Measurements from ENCODE around the gene USP34. TPM values are rescaled to one million over a fixed set of nuclear protein-coding genes. Genes with fewer than 3 reads are reported as not detected.

Gene USP34
- total and polyA plus RNA-seq, 5 donors from 2014 or later = 16.6 to 197 (median 17.7) TPM

DNA sequence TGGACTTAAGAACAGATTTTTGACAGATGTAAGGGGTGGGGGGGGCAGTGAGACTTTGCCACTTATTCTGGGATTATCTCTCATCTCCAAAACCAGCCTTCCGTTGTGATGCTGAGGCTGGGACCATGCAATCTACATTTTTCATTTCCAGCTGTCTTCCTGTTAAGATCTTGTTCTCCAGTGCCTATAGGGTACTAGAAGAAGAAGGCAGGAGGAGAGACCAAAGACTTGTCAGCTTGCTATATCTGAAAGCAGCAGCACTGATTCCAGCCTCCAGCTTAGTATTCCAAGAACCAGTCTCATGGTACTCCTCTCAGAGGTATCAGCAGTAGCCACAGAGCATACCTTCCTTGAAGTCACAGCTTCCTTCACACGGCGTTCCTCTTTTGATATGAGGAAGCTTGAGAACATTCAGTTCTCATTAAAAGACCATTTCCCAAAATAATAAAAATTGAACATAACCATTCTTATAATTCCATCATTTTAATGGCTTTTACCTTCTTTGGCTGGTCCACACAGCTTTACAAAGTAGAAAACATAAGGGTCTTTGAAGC, 49.8 kb downstream of the USP34 start:
- H3K27ac Mint-ChIP-seq = peak overlapping the region; percentile 77 to 88 (median 88)
- Histone ChIP-seq H3K9me3 (ENCODE audit: control insufficient read depth in 2 of 2, low read length in 2 of 2) (no peaks in the 10 kb centered on the region), H3K27ac (ENCODE audit: insufficient read depth, low read length, poor library complexity, severe bottlenecking) (peak overlapping the region; percentile 24), H3K4me1 (ENCODE audit: control insufficient read depth, insufficient read depth, low read length, poor library complexity, severe bottlenecking) (peaks cover 46% of the 10 kb centered on the region), H3K36me3 (ENCODE audit: control insufficient read depth, insufficient read depth, low read length) (peaks cover 6% of the 10 kb centered on the region), H3K27me3 (ENCODE audit: control insufficient read depth, insufficient read depth, low read length) (no peaks in the 10 kb centered on the region), H3K4me3 (ENCODE audit: low read depth, low read length) (peak overlapping the region; percentile 39)
- H3K4me3 Mint-ChIP-seq = peak overlapping the region in 3 of 4 donors; percentile 51 to 75 (median 62)
- ATAC-seq (ENCODE audit: low read depth in 2 of 2) (no peak), DNase-seq (no peak)
- H3K36me3 Mint-ChIP-seq = no peaks in the 10 kb centered on the region
- peaks cover 25 to 76% (median 65%) of the 10 kb centered on the region in 4 donors for H3K4me1 Mint-ChIP-seq
- H3K9me3 Mint-ChIP-seq = no peaks in the 10 kb centered on the region
- H3K27me3 Mint-ChIP-seq = no peaks in the 10 kb centered on the region

DNA sequence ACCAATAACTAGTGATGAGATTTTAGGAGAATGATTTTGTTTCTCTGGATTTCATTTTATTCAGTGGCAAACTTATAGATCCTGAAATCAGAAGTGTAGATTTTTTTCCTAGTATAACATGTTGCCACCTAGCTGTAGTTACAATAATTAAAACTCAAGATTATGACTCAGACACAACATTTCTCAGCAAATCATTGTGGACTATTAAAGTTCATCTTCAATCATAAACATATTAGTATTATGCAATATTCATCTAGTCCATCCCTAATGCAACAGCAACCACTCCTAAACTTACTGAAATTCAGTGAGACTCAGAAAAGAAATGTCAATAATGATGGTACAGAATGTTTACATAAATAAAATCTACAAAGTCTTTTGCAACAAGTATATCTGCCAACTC, 51.3 kb downstream of the USP34 start:
- no peak for DNase-seq
- H3K9me3 Mint-ChIP-seq = no peaks in the 10 kb centered on the region
- no peaks in the 10 kb centered on the region for H3K36me3 Mint-ChIP-seq
- H3K27ac Mint-ChIP-seq = no peak overlapping the region
- Histone ChIP-seq H3K4me3 (ENCODE audit: low read depth, low read length) (no peak overlapping the region), H3K4me1 (ENCODE audit: control insufficient read depth, insufficient read depth, low read length, poor library complexity, severe bottlenecking) (peaks cover 33% of the 10 kb centered on the region), H3K9me3 (ENCODE audit: control insufficient read depth in 2 of 2, low read length in 2 of 2) (no peaks in the 10 kb centered on the region), H3K27me3 (ENCODE audit: control insufficient read depth, insufficient read depth, low read length) (no peaks in the 10 kb centered on the region), H3K36me3 (ENCODE audit: control insufficient read depth, insufficient read depth, low read length) (peaks cover 10% of the 10 kb centered on the region), H3K27ac (ENCODE audit: insufficient read depth, low read length, poor library complexity, severe bottlenecking) (peak overlapping the region; percentile 36)
- ATAC-seq (ENCODE audit: low read depth in 2 of 2) = no peak
- H3K27me3 Mint-ChIP-seq = no peaks in the 10 kb centered on the region
- H3K4me1 Mint-ChIP-seq = peaks cover 32 to 73% (median 58%) of the 10 kb centered on the region in 4 donors
- H3K4me3 Mint-ChIP-seq = peak overlapping the region in 1 of 4 donors; percentile 14

DNA sequence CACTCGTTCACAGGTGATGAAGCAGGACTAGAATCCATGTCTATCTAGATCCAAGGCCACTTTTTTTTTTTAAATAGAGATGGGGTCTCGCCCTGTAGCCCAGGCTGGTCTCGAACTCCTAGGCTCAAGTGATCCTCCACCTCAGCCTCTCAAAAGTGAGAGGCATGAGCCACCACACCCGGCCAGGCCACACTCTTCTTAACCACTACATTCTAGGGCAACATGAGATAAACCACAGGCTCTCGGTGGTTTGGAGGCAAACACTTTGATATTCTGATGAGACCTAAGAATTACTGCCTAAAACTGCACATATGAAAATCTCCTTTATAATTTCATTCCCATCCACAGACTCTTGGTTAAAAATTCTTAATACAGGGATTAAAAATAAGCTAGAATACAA, 51.8 kb downstream of the USP34 start:
- no peaks in the 10 kb centered on the region for H3K9me3 ChIP-seq (ENCODE audit: control insufficient read depth in 2 of 2, low read length in 2 of 2)
- H3K4me3 ChIP-seq (ENCODE audit: low read depth, low read length) = no peak overlapping the region
- H3K4me1 ChIP-seq (ENCODE audit: control insufficient read depth, insufficient read depth, low read length, poor library complexity, severe bottlenecking) = peaks cover 28% of the 10 kb centered on the region
- H3K27ac ChIP-seq (ENCODE audit: insufficient read depth, low read length, poor library complexity, severe bottlenecking) = peak overlapping the region; percentile 36
- Mint-ChIP-seq H3K27me3 (no peaks in the 10 kb centered on the region), H3K27ac (no peak overlapping the region), H3K4me3 (peak overlapping the region in 1 of 4 donors; percentile 38), H3K36me3 (no peaks in the 10 kb centered on the region), H3K9me3 (no peaks in the 10 kb centered on the region), H3K4me1 (peaks cover 36 to 73% (median 56%) of the 10 kb centered on the region in 4 donors)
- peaks cover 11% of the 10 kb centered on the region for H3K36me3 ChIP-seq (ENCODE audit: control insufficient read depth, insufficient read depth, low read length)
- ATAC-seq (ENCODE audit: low read depth in 2 of 2) (no peak), DNase-seq (peak in 2 of 3 donors; percentile 24 to 59)
- H3K27me3 ChIP-seq (ENCODE audit: control insufficient read depth, insufficient read depth, low read length) = no peaks in the 10 kb centered on the region

DNA sequence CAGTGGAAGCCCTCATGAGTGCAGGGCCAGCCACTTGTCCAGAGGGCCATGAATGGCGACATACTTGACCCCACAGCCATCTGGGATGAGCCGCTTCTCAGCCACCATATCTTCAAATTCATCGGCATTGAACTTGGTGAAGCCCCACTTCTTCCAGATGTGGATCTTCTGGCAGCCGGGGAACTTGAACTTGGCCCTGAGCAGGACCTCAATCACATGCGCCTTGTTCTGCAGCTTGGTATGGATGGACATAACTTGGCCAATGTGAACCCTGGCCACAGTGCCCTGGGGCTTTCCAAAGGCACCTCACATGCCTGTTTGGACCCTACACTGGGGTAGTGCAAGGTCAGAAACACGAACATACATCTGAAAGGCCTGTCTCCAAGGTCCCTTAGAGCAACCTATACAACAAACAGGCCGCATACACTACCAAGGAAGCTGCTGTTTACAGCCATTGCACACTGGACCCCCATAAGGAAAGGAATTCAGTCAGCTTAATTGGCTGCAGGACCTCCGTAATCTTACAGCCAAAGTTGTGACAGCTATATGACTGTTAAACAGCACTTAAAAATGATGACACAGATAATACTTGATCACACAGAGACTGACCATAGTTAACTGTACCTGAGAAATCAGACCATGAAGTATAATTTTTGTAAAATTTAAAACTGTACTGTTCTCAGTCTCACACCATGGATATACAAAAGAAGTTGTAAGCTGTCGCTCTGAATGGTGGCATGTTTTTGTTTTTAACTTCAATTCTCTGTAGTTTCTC, 53.8 kb downstream of the USP34 start:
- Histone ChIP-seq H3K9me3 (ENCODE audit: control insufficient read depth in 2 of 2, low read length in 2 of 2) (no peaks in the 10 kb centered on the region), H3K4me3 (ENCODE audit: low read depth, low read length) (no peak overlapping the region), H3K27me3 (ENCODE audit: control insufficient read depth, insufficient read depth, low read length) (no peaks in the 10 kb centered on the region), H3K27ac (ENCODE audit: insufficient read depth, low read length, poor library complexity, severe bottlenecking) (no peak overlapping the region), H3K4me1 (ENCODE audit: control insufficient read depth, insufficient read depth, low read length, poor library complexity, severe bottlenecking) (peaks cover 17% of the 10 kb centered on the region), H3K36me3 (ENCODE audit: control insufficient read depth, insufficient read depth, low read length) (peaks cover 11% of the 10 kb centered on the region)
- DNase-seq = no peak
- H3K4me1 Mint-ChIP-seq = peaks cover 33 to 55% (median 42%) of the 10 kb centered on the region in 4 donors
- no peak for ATAC-seq (ENCODE audit: low read depth in 2 of 2)
- H3K27me3 Mint-ChIP-seq = no peaks in the 10 kb centered on the region
- no peak overlapping the region for H3K4me3 Mint-ChIP-seq
- peaks cover 0 to 2% (median 0%) of the 10 kb centered on the region in 7 donors for H3K9me3 Mint-ChIP-seq
- H3K36me3 Mint-ChIP-seq = no peaks in the 10 kb centered on the region
- no peak overlapping the region for H3K27ac Mint-ChIP-seq

DNA sequence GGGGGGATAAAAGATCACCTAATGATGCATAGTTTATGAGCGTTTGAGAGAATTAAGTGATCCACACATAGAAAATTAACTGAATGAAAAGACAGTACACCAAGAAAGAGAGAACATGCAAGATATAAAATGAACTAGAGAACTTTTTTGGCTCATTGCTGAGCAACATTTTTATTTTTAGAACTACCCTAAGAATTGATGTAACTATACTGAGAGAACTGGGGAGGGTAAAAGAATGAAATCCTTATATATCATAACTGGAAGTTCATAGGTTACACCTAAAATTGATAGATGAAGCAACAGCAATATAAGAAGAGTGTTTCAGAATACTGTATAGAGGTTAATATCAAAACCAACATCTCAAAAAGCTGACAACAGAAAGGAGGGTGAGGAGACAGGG, 55.6 kb downstream of the USP34 start:
- H3K36me3 ChIP-seq (ENCODE audit: control insufficient read depth, insufficient read depth, low read length) = peaks cover 15% of the 10 kb centered on the region
- H3K4me3 ChIP-seq (ENCODE audit: low read depth, low read length) = no peak overlapping the region
- no peak for ATAC-seq (ENCODE audit: low read depth in 2 of 2)
- peak overlapping the region in 2 of 3 donors; percentile 44 to 58 for H3K27ac Mint-ChIP-seq
- no peaks in the 10 kb centered on the region for H3K27me3 ChIP-seq (ENCODE audit: control insufficient read depth, insufficient read depth, low read length)
- peaks cover 9% of the 10 kb centered on the region for H3K36me3 Mint-ChIP-seq
- DNase-seq = no peak
- no peak overlapping the region for H3K27ac ChIP-seq (ENCODE audit: insufficient read depth, low read length, poor library complexity, severe bottlenecking)
- peaks cover 0 to 2% (median 0%) of the 10 kb centered on the region in 7 donors for H3K9me3 Mint-ChIP-seq
- H3K4me1 Mint-ChIP-seq = peaks cover 29 to 49% (median 36%) of the 10 kb centered on the region in 4 donors
- H3K4me3 Mint-ChIP-seq = no peak overlapping the region
- no peaks in the 10 kb centered on the region for H3K27me3 Mint-ChIP-seq
- H3K4me1 ChIP-seq (ENCODE audit: control insufficient read depth, insufficient read depth, low read length, poor library complexity, severe bottlenecking) = peaks cover 8% of the 10 kb centered on the region
- no peaks in the 10 kb centered on the region for H3K9me3 ChIP-seq (ENCODE audit: control insufficient read depth in 2 of 2, low read length in 2 of 2)

DNA sequence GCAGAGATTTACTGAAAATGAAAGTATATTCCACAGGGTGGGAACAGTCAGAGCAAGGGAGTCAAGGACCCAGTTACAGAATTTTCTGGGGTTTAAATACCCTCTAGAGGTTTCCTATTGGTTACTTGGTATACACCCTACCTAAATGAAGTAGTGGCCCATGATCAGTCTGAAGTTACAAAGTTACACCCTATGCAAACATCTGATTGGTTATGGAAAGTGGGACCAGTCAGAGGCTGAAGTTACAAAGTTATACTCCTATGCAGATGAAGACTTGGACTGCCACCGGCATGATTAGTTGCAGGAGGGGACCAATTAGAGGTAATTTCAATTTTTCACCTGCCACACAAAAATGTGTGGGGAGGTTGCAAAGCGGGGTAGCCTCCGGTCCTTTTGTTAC, 56.2 kb downstream of the USP34 start:
- Mint-ChIP-seq H3K27ac (peak overlapping the region in 1 of 3 donors; percentile 44), H3K4me1 (peaks cover 27 to 46% (median 35%) of the 10 kb centered on the region in 4 donors), H3K4me3 (no peak overlapping the region), H3K36me3 (peaks cover 11% of the 10 kb centered on the region), H3K9me3 (peaks cover 0 to 2% (median 0%) of the 10 kb centered on the region in 7 donors), H3K27me3 (no peaks in the 10 kb centered on the region)
- no peaks in the 10 kb centered on the region for H3K9me3 ChIP-seq (ENCODE audit: control insufficient read depth in 2 of 2, low read length in 2 of 2)
- no peaks in the 10 kb centered on the region for H3K27me3 ChIP-seq (ENCODE audit: control insufficient read depth, insufficient read depth, low read length)
- DNase-seq (no peak), ATAC-seq (ENCODE audit: low read depth in 2 of 2) (no peak)
- peaks cover 17% of the 10 kb centered on the region for H3K36me3 ChIP-seq (ENCODE audit: control insufficient read depth, insufficient read depth, low read length)
- no peak overlapping the region for H3K4me3 ChIP-seq (ENCODE audit: low read depth, low read length)
- H3K4me1 ChIP-seq (ENCODE audit: control insufficient read depth, insufficient read depth, low read length, poor library complexity, severe bottlenecking) = peaks cover 8% of the 10 kb centered on the region
- no peak overlapping the region for H3K27ac ChIP-seq (ENCODE audit: insufficient read depth, low read length, poor library complexity, severe bottlenecking)

DNA sequence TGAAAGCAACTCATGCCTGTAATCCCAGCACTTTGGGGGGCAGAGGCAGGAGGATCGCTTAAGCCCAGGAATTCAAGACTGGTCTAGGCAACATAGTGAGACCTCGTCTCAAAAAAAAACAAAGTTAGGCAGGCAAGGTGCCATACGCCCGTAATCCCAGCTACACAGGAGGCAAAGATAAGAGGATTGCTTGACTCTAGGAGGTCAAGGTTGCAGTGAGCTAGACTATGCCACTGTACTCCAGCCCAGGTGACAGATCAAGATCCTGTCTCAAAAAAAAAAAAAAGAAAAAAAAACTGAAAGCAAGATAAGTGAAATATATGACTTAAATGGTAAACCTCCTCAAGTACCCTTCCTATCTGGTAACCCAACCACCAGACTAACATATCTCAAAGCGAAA, 59.8 kb downstream of the USP34 start:
- peaks cover 20% of the 10 kb centered on the region for H3K36me3 Mint-ChIP-seq
- Histone ChIP-seq H3K9me3 (ENCODE audit: control insufficient read depth in 2 of 2, low read length in 2 of 2) (no peaks in the 10 kb centered on the region), H3K4me3 (ENCODE audit: low read depth, low read length) (no peak overlapping the region), H3K4me1 (ENCODE audit: control insufficient read depth, insufficient read depth, low read length, poor library complexity, severe bottlenecking) (no peaks in the 10 kb centered on the region), H3K27ac (ENCODE audit: insufficient read depth, low read length, poor library complexity, severe bottlenecking) (no peak overlapping the region), H3K27me3 (ENCODE audit: control insufficient read depth, insufficient read depth, low read length) (no peaks in the 10 kb centered on the region), H3K36me3 (ENCODE audit: control insufficient read depth, insufficient read depth, low read length) (peaks cover 17% of the 10 kb centered on the region)
- H3K9me3 Mint-ChIP-seq = peaks cover 0 to 2% (median 0%) of the 10 kb centered on the region in 7 donors
- no peaks in the 10 kb centered on the region for H3K27me3 Mint-ChIP-seq
- no peak overlapping the region for H3K4me3 Mint-ChIP-seq
- peak overlapping the region; percentile 52 to 75 (median 67) for H3K27ac Mint-ChIP-seq
- DNase-seq = no peak
- H3K4me1 Mint-ChIP-seq = peaks cover 21 to 40% (median 26%) of the 10 kb centered on the region in 4 donors
- ATAC-seq (ENCODE audit: low read depth in 2 of 2) = no peak
